Measurements from ENCODE around the gene GATAD2A.

GRCh38 chr19:19504754-19505668 is 99.5 kb downstream of the GATAD2A start:
- TF ChIP-seq CTCF (IDR thresholded peaks at IDR 0.05) (no peak), POLR2AphosphoS5 (IDR thresholded peaks at IDR 0.05) (no peak), POLR2A (IDR thresholded peaks at IDR 0.05) (no peak), EP300 (IDR thresholded peaks at IDR 0.05) (no peak)

All from sigmoid colon (tissue), 4 donors.